ENCODE results near the gene ALMS1.
"Not testable (repeated sequence)": the region's sequence is repeated elsewhere in the genome, so short reads cannot be mapped to it uniquely, and the experiment has no call there.

Gene ALMS1

DNA sequence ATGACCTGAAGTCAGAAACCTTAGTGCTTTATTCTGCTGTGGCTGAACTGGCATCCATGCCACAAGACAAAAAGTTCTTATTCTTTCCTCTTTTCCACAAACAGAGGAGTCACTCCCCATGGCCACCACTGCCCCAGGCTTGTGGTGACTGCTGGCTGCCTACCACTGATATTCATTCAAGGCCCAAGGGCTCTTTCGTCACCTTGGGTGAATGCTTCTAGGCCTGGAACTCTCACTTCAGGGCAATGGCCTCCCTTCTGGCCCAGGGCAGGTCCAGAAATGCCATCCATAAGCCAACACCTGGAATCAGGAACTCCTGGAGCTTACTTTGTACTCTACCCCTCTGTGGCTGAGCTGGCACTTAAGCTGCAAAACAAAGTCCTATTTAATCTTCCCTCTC, 146.7 kb downstream of the ALMS1 start:
- TF ChIP-seq CTCF (IDR thresholded peaks at IDR 0.05; ENCODE audit: low read depth, low read length): no peak
- DNase-seq (ENCODE audit: low read depth in 2 of 2): no peak

DNA sequence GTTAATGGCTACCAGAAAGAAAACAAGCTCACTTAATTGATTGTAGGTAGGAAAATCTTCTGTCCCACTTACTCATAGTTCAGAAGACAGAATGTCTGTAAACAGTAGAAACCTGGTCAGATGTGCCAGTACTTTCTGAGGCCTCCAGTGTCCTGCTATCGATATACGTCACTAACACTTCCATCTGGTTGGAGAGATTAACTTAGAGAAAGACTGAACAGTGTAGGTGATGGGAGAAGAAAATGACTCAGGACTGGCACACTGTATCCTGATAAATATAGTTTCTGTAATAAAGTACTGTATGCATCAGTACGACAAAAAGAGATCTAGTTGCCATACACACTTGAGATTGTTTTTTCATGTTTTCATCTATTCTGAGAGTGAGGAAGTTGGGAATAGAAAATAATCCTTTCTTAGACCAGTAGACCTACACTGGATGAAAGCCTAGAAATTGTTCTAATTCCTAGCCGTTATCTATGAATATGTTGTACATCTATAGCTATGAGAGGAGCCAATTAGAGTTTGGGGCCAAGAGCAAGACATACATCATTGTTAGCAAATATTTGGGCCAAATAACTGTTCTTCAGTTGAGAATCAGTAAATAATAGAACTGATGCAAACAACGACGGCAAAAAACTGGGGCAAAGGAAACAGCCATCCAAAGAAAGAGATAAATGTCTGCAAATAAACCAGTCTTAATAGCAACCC, 150.7 kb downstream of the ALMS1 start:
- DNase-seq (ENCODE audit: low read depth in 2 of 2): peak in 1 of 2 donors; percentile 55
- no peak overlapping the region for H3K4me3 ChIP-seq (replicated peaks in 1 of 2; ENCODE audit: low read depth in 2 of 2, low read length in 2 of 2)
- TF ChIP-seq CTCF (IDR thresholded peaks at IDR 0.05; ENCODE audit: low read depth, low read length): no peak

More for the DNA sequence above, 146.7 kb downstream of the ALMS1 start:
- H3K4me3 ChIP-seq (replicated peaks in 1 of 2; ENCODE audit: low read depth in 2 of 2, low read length in 2 of 2): no peak overlapping the region

GRCh38 chr2:73560875-73561274, 175.2 kb downstream of the ALMS1 start:
- DNase-seq (ENCODE audit: low read depth in 2 of 2): peak in 1 of 2 donors; percentile 19
- not testable (repeated sequence) for H3K4me3 ChIP-seq (replicated peaks in 1 of 2; ENCODE audit: low read depth in 2 of 2, low read length in 2 of 2)

DNA sequence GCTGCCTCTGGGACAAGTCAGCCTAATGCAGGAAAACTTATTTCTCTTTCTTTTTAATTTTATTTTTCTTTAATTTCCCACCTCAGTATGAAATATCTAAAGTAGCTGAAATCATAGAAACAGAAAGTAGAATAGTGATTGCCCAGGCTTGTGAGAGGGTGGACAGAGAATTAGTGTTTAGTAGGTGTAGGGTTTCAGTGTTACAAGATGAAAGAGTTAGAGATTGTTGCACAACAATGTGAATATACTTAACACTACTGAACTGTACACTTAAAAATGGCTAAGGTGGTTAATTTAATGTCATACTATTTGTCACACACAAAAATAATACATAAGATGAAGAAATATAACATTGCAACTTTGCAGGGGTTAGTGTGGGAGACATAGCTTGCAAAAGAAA, 175.8 kb downstream of the ALMS1 start:
- DNase-seq (ENCODE audit: low read depth in 2 of 2): peak; percentile 5 to 6
- H3K4me3 ChIP-seq (replicated peaks in 1 of 2; ENCODE audit: low read depth in 2 of 2, low read length in 2 of 2): no peak overlapping the region
- TF ChIP-seq CTCF (IDR thresholded peaks at IDR 0.05; ENCODE audit: low read depth, low read length): no peak

DNA sequence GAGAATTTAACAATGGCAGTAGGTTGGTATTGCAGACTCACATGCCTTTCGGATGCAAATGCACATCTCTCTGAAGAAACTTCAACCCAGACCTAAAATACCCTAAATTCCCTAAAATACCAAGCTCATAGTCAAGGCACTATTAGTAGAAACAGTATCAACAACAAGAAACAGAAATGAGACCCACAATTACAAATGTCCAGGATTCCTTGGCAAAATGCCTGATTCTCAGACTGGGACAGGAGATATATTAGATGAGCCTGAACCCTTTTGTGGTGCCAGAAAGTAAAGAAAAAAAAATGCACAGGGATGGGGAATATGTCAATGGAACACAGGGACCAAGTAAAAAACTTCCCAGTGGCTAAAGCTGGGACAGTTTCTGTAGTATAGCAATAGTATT, 179.3 kb downstream of the ALMS1 start:
- H3K4me3 ChIP-seq (replicated peaks in 1 of 2; ENCODE audit: low read depth in 2 of 2, low read length in 2 of 2): no peak overlapping the region
- no peak for TF ChIP-seq CTCF (IDR thresholded peaks at IDR 0.05; ENCODE audit: low read depth, low read length)
- DNase-seq (ENCODE audit: low read depth in 2 of 2): no peak

- DNase-seq (ENCODE audit: low read depth in 2 of 2): no peak
- H3K4me3 ChIP-seq (replicated peaks in 1 of 2; ENCODE audit: low read depth in 2 of 2, low read length in 2 of 2): no peak overlapping the region
- no peak for TF ChIP-seq CTCF (IDR thresholded peaks at IDR 0.05; ENCODE audit: low read depth, low read length)
Observed at GRCh38 chr2:73566288-73566878, 180.7 kb downstream of the ALMS1 start.

DNA sequence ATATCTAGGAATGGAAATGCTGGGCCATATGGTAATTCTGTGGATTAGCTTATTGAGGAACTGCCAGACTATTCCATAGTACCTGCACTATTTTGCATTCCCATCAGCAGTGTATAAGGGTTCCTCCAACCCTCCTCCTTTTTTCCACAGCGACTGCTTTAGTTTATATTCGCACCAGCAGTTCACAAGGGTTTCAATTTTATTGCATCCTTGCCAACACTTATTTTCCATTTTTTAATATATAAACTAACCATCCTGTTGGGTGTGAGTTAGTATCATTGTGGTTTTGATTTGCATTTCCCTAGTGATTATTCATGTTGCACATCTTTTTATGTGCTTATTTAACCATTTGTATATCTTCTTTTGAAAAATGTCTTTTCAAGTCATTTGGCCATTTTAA, 189.6 kb downstream of the ALMS1 start:
- TF ChIP-seq CTCF (IDR thresholded peaks at IDR 0.05; ENCODE audit: low read depth, low read length): no peak
- no peak for DNase-seq (ENCODE audit: low read depth in 2 of 2)
- H3K4me3 ChIP-seq (replicated peaks in 1 of 2; ENCODE audit: low read depth in 2 of 2, low read length in 2 of 2): no peak overlapping the region

All from cardiac fibroblast (primary cell).